Stimulated activated CD4-positive, alpha-beta T cell treated with anti-CD3 and anti-CD28 coated beads, Interleukin-1b, Interleukin-23, amount 100 ng/mL, for 48 hours (primary cell): Measurements from ENCODE around the gene CROCC.
"Not testable (repeated sequence)": the region's sequence is repeated elsewhere in the genome, so short reads cannot be mapped to it uniquely, and the experiment has no call there.

Source experiments
- DNase-seq: peaks from one replicate; pipeline ENCODE4 v3.0.0-alpha.2; 2020

The CROCC gene

GRCh38 chr1:16898298-16898697, 23.4 kb upstream of the CROCC start:
- not testable (repeated sequence) for DNase-seq

GRCh38 chr1:16899020-16899419, 22.7 kb upstream of the CROCC start:
- not testable (repeated sequence) for DNase-seq

DNA sequence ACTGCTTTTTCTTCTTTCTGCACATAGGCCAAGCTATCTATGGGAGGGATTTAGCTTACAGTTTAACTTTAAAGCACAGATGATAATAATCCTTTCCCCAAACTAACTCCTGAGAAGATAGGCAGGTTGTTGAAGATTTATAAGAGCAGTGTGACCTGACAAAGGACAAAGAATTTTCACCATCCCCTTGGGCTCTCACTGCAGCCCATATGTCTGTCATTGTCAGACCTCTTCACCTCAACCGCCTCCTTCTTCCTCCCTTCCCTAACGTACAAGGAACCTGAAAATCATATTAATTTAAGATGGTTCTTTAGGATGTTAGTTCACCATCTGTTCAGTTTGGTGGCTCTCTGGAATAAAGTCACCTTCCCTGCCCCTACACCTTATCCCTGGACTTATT, 21.0 kb upstream of the CROCC start:
- no peak for DNase-seq

DNA sequence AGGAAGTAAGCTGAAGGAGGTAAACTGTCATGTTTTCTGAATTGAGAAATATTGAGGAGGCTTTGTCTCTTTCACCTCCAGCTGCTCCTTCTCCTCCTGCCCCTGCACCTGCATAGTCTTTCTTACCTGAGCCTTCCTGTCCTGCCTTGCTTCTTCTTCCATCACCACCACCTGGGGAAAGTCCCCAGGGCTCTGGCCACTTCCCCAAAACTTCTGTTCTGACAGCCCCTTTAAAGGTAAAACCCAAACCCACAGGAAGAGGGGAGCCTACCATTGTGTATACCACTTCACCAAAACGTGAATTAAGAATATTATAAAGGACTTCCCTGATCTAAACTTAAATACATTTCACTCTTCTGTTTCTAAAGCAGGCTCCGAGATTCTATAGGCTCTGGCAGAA, 20.4 kb upstream of the CROCC start:
- DNase-seq, result not testable (repeated sequence)

GRCh38 chr1:16903054-16903453, 18.7 kb upstream of the CROCC start:
- DNase-seq, result no peak

DNA sequence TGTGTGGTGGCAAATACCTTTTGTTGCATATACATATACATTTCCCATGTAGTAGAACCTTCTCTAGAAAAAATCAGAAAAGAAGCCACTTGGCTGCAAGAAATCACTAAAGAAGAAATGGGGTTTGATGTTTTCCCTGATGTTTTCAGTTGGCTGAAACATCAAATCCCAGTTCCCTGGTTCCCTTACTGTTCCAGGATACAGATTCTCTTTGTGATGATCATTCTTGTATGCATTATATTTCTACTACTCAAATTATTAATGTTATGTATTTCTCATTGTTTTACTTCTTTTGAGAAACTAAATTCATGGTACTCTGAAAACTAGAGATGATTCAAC, 18.3 kb upstream of the CROCC start:
- DNase-seq, result no peak

DNA sequence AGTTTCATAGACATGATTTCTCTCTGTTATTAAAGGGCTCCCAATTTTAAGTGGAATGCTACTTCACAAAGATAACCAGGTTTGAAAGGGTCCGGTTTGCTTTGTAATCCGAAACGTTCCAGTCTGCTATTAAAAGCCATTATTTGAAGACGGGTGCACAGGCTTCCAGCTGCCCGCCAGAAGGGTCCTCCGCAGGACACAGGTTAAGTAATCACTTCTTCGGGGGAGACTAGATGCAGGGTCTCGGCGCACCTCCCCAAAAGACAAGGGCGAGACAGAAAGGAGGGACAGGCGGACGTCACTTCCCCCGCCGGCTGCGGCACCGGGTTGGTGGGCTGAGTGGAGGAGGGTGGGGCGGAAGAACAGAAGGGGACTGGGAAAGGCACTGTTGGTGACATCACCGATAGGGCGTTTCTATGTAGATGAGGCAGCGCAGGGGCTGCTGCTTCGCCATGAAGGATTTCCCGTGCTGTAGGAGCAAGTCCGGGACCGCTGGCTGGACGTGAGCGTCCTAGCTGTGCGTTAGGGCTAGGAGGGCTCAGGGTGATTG, 17.1 kb upstream of the CROCC start:
- DNase-seq, result peak; percentile 99

- DNase-seq, result peak; percentile 70
Observed at GRCh38 chr1:16905110-16905867, 16.4 kb upstream of the CROCC start.

- DNase-seq, result peak; percentile 50
Observed at GRCh38 chr1:16905868-16906702, 15.6 kb upstream of the CROCC start.

DNA sequence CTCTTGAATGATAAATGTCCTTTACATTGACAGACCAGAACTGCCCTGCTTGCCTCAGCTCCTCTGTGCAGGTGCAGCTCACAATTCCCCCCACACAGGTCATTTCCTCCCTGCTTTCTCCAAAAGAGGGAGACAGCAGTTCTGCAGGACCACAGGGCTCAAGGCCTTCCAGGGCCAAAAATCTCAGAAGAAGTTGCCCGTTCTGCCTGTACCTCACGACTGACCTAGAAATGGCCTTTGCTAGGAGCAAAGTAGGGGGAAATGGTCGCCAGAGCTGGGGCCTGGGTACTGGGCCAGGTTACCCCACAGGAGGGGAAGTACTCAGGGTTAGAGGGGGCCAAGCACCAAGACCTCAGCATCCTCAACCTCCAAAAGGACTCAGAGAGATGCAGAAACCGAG, 14.9 kb upstream of the CROCC start:
- no peak for DNase-seq

GRCh38 chr1:16907870-16908758, 13.6 kb upstream of the CROCC start:
- DNase-seq, result no peak

- DNase-seq, result not testable (repeated sequence)
Observed at GRCh38 chr1:16911851-16912721, 9.6 kb upstream of the CROCC start.

GRCh38 chr1:16912742-16913141, 9.0 kb upstream of the CROCC start:
- DNase-seq, result not testable (repeated sequence)

DNA sequence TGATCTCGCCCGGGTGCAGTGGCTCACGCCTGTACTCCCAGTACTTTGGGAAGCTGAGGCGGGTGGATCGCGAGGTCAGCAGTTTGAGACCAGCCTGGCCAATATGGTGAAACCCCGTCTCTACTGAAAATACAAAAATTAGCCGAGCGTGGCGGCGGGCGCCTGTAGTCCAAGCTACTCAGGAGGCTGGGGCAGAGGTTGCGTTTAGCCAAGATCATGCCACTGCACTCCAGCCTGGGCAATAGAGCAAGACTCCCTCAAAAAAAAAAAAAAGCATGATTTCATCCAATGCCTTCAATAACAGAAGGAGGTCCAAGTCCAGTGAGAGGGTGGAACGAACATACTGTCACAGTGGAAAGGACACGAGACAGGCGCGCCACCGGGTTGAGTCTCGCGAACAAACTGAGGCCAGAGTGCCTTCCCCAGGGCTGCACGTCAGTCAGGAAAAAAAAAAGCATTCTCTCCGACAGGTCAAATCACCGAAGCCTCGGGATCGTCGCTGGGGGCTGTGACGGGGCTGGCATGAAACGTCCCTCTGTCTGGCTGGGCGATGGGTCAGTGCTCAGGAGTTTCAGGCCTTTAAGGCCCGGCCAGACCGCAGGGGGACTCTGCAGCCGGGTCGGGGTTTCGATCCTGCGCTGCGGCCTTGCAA, 8.4 kb upstream of the CROCC start:
- no peak for DNase-seq

DNA sequence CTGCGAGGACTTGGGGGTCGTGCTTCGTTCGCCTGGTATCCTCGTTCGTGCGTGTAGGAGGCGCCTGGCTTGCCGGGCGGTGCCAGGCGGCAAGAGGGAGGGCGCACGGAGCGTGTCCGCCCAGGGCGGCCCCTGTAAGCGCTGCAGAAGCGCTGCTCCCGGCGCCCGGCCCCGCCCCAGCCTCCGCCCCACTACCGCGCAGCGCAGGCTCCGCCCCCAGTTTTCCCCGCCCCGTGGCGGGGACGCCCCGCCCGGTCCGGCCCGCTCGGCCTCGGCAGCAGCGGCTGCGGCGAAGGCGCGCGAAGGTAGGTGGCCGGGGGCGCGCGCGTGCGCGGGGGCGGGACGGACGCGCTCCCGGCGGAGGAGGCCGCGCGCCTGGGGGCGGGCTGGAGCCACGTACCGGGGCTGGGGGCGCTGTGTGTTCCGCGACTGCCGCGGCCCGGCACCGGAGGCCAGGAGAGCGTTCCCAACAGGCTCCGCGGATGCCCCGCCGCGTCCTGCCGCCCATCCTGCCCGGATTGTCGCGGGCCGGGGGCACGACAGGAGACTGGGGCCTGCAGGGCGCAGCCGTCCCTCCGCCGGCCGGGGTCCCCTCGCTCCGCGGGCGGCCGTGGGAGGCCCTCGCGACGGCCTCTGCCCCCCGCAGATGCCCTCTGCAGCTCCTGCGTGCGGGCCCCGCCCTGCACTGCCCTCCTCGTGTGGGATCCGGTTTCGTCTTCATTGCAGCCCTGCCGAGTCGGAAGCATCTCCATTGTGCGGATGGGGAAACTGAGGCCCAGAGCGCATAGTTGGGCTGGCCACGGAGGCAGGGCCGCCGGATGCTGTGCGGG, 7.7 kb upstream of the CROCC start:
- peak; percentile 92 for DNase-seq

- not testable (repeated sequence) for DNase-seq
Observed at GRCh38 chr1:16914928-16915626, 6.7 kb upstream of the CROCC start.

- no peak for DNase-seq
Observed at GRCh38 chr1:16915627-16915973, 6.1 kb upstream of the CROCC start.

DNA sequence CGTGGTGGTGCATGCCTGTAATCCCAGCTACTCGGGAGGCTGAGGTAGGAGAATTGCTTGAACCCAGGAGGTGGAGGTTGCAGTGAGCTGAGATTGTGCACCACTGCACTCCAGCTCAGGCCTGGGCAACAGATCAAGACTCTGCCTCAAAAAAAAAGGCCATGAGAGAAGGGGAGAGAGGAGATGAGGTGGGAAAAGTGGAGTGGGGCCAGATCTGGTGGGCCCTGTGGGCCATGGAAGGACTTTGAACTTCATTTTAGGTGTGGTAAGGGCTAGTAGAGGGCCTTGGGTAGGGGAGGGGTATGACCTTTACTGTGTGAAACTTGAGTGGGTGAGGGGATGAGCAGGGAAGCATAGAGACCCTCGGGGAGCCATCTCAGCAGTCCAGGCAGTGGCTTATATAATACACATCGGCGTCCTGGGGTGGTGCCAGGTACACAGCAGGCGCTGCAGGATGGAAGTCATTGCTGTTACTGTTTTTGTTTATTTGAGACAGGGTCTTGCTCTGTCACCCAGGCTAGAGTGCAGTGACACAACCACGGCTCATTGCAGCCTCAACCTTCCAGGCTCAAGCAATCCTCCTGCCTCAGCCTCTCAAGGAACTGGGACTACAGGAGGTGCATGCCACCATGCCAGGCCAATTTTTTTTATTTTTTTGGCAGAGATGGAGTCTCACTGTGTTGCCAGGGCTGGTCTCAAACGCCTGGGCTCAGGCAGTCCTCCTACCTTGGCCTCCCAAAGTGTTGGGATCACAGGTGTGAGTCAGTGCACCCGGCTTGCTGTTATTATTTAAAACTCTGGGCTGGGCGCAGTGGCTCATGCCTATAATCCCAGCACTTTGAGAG, 5.5 kb upstream of the CROCC start:
- not testable (repeated sequence) for DNase-seq

- no peak for DNase-seq
Observed at GRCh38 chr1:16918371-16918770, 3.4 kb upstream of the CROCC start.
